ENCODE results near the gene CRELD2. TPM values are rescaled to one million over a fixed set of nuclear protein-coding genes. Genes with fewer than 3 reads are reported as not detected.

The CRELD2 gene
- total RNA-seq, 1 experiment from 2014 or later = 71.8 TPM

- Histone ChIP-seq H3K4me3 (peak overlapping the region; percentile 60; the same call in 1 of the 2 replicates), H3K9me3 (no peaks in the 10 kb centered on the region), H3K27me3 (no peaks in the 10 kb centered on the region), H3K36me3 (no peaks in the 10 kb centered on the region)
- DNase-seq = no peak
Observed at GRCh38 chr22:49933236-49934159, 15.1 kb downstream of the CRELD2 start.

DNA sequence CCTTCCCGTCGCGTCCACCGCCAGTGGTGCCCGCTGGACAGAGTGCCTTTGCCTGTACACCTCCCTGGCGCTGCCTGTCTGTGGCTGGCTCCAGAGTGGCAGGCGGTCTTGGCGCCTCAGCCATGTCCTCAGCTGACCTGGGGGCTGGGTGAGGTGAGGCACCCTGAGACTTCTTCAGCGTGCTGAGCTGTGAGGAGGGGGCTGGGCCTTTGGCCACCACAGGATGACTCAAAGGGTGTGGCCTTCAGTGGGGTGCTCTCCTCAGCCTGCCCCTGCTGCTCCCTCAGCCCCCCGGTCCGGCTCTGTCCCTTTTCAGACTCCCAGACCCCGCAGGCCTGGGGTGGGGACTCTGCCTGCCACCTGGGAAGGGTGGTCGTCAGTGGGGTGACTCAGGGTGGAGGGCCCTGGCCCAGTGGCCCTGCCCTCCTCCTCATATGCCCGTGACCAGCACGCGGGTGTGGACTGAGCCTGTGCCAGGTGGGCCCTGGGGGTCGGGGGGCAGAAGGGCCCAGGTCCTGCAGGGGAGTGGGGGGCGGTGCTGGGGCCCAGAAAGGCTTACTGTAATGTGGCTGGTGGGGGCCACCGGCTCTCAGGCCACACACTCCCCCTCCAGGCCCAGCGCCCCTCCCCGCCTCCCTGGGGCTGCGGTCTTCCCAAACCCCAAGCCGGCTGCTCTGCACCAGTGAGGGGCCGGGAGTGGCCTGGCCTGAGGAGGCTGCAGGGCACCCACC, 15.9 kb downstream of the CRELD2 start:
- Histone ChIP-seq H3K4me3 (peak overlapping the region; percentile 60), H3K9me3 (no peaks in the 10 kb centered on the region), H3K36me3 (no peaks in the 10 kb centered on the region), H3K27me3 (no peaks in the 10 kb centered on the region)
- DNase-seq = peak; percentile 75

GRCh38 chr22:49934891-49935557, 16.6 kb downstream of the CRELD2 start:
- DNase-seq = peak; percentile 81
- Histone ChIP-seq H3K36me3 (no peaks in the 10 kb centered on the region), H3K4me3 (peak overlapping the region; percentile 60), H3K9me3 (no peaks in the 10 kb centered on the region), H3K27me3 (no peaks in the 10 kb centered on the region)

DNA sequence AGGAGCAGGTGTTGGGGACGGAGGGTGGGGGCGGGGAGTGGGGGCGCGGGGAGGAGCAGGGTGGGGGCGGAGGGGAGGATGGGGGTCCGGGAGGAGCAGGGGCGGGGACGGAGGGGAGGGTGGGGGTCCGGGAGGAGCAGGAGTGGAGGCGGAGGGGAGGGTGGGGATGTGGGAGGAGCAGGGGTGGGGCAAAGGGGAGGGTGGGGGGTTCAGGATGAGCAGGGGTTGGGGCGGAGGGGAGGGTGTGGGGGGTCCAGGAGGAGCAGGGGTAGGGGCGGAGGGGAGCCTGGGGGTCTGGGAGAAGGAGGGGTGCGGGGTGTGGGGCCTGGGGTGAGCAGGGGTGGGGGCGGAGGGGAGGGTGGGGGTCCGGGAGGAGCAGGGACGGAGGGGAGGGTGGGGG, 17.1 kb downstream of the CRELD2 start:
- peak; percentile 42 for DNase-seq
- Histone ChIP-seq H3K27me3 (no peaks in the 10 kb centered on the region), H3K9me3 (no peaks in the 10 kb centered on the region), H3K4me3 (no peak overlapping the region), H3K36me3 (no peaks in the 10 kb centered on the region)

GRCh38 chr22:49936018-49936972, 17.9 kb downstream of the CRELD2 start:
- H3K36me3 ChIP-seq = no peaks in the 10 kb centered on the region
- no peaks in the 10 kb centered on the region for H3K9me3 ChIP-seq
- peak overlapping the region; percentile 35 for H3K4me3 ChIP-seq
- no peaks in the 10 kb centered on the region for H3K27me3 ChIP-seq
- DNase-seq = peak; percentile 95

DNA sequence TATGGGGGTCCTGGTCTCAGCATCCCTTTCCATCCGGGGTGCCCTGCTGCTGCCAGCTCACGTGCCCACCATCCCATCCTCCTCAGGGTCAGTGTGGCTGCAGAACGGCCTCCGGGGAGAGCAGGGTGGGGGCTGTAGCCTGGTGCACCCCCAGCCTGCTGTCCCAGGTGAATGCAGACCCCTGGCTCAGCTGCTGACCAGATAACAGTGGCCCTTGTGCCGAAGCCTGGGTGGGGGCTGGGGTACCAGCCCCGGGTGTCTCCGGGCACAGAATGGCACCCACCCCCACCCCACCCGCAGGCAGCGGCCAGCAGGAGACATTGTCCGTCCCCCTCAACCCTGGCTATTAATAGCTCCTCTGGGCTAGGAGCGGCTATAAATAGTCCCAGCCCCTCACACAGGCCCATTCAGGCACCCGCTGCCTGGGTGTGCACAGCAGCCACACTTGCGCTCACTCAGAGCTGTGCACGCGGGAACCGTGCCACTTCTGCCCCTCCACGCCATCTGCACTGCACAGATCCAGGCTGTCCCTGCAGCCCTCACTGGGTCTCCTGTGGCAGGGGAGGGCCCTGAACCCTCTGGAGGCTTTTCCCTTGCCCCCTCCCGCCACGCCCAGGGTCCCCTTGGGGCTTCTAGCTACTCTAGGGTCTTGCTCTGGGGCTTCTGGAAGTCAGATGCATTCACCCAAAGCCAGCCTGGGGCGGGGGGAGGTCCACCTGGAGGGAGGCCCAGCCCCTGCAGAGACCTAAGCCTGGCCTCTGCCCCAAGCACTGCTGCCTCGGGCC, 18.7 kb downstream of the CRELD2 start:
- no peaks in the 10 kb centered on the region for H3K36me3 ChIP-seq
- no peaks in the 10 kb centered on the region for H3K27me3 ChIP-seq
- no peak overlapping the region for H3K4me3 ChIP-seq
- H3K9me3 ChIP-seq = no peaks in the 10 kb centered on the region
- DNase-seq = no peak

DNA sequence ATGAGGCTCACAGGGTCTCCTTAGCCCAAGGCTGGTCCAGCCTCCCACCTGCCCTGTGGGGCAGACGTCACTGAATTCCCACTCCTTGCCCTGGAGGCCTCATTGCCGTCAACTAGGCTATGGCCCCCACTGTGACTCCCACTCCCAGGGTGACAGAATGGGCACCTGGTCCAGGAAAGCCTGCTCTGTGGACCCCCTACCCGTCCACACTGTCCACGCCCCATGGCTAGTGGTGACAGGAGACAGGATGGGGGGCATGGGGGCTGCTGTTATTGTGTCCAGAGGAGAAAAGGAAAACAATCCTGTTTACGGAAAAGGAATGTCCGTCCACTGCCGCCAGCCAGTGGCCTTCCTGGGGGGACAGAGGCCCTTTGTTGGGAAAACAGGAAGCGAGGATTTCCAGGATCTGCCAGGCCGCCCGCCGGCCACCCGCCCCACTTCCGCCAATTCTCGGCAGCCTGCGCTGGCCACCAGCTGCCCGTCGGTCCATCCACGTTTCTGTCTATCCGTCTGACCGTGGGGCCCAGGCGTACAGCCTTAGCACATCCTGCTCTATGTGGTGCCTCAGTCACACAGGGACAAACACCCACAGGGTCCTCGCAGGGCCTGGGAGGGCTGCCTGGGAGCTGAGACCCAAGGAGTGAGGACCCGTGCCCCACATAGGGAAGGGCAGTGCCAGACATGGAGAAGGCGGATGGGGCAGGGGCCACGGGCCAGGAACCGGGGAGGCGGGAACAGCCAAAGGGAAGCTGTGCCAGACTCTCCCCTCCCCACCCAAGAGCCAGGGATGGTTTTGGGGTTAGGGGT, 19.5 kb downstream of the CRELD2 start:
- Histone ChIP-seq H3K36me3 (no peaks in the 10 kb centered on the region), H3K27me3 (no peaks in the 10 kb centered on the region), H3K4me3 (no peak overlapping the region), H3K9me3 (no peaks in the 10 kb centered on the region)
- DNase-seq = no peak

- Histone ChIP-seq H3K4me3 (no peak overlapping the region), H3K9me3 (no peaks in the 10 kb centered on the region), H3K27me3 (no peaks in the 10 kb centered on the region), H3K36me3 (no peaks in the 10 kb centered on the region)
- no peak for DNase-seq
Observed at GRCh38 chr22:49938565-49939136, 20.2 kb downstream of the CRELD2 start.

DNA sequence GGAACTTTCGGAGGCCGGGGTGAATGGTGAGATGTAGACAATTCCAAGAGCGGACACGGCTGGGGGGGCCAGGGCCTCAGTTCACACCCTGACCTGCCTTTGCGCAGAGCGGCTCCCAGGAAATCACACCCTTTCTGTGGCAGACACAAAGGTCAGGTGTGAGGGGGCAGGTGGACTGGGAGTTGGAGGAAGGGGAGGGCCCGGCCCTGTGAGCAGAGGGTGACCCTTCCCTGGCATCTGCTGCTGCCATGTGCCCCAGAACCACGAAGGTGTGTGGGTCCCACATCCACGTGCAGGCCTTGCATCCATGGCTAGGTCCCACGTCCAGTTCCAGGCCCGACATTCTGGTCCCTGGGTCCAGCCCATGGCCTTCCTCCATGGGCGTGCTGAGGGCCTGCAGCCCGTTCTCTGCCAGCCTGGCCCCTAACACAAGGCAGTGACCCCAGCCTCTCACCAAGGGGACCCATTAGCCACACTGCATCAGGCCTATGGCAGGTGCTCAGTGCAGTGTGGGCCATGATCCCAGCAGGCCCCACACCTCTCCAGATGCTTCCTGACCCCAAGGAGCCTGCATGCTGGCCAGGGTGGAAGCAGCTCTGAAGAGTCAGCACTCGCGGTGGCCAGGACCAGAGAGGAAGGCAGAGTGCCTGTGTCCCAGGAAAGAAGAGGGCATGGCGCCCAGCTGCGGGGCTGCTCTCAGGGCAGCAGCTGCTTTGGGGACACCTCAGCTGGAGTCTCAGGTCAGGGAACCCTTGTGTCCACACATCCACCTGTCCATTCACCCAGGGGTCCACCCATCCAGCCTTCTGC, 23.3 kb downstream of the CRELD2 start:
- Histone ChIP-seq H3K4me3 (no peak overlapping the region), H3K36me3 (no peaks in the 10 kb centered on the region), H3K9me3 (no peaks in the 10 kb centered on the region), H3K27me3 (no peaks in the 10 kb centered on the region)
- no peak for DNase-seq

DNA sequence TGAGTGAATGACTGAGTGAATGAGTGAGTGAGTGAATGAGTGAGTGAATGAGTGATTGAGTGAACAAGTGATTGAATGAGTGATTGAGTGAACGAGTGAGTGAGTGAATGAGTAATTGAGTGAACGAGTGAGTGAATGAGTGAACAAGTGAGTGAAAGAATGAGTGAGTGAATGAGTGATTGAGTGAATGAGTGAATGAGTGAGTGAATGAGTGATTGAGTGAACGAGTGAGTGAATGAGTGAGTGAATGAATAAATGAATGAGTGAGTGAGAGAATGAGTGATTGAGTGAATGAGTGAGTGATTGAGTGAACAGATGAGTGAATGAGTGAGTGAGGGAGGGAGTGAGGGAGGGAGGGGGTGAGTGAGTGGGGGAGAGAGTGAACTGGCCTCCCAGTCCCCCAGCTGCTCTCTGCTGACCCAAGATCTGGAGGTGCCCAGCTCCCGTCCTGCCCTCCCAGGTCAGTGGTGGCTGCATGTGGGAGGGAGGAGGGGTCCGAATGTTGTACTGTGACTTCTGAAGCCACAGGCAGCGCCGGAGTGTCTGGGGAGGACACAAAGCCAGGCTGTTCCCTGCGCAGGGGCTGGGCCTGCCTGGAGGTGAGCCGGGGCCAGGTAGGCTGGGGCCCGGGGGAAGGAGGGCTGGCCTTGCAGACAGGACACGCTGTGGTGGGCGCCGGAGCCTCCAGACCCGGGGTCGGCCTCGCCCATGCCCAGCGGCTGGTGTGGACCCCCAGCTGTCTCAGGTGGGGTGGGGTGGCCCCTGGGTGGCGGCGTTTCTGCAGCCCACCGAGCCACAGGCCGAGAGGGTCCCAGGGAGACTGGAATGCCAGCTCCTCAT, 24.4 kb downstream of the CRELD2 start:
- H3K9me3 ChIP-seq = no peaks in the 10 kb centered on the region
- no peak overlapping the region; the same call in 1 of the 2 replicates for H3K4me3 ChIP-seq
- no peak for DNase-seq
- no peaks in the 10 kb centered on the region for H3K27me3 ChIP-seq
- H3K36me3 ChIP-seq = no peaks in the 10 kb centered on the region

- DNase-seq = no peak
- Histone ChIP-seq H3K36me3 (no peaks in the 10 kb centered on the region), H3K9me3 (no peaks in the 10 kb centered on the region), H3K4me3 (peak overlapping the region; percentile 70), H3K27me3 (no peaks in the 10 kb centered on the region)
Observed at GRCh38 chr22:49943405-49943765, 25.0 kb downstream of the CRELD2 start.

GRCh38 chr22:49943771-49944398, 25.5 kb downstream of the CRELD2 start:
- no peaks in the 10 kb centered on the region for H3K9me3 ChIP-seq
- no peak for DNase-seq
- H3K36me3 ChIP-seq = no peaks in the 10 kb centered on the region
- H3K27me3 ChIP-seq = no peaks in the 10 kb centered on the region
- peak overlapping the region; percentile 70 for H3K4me3 ChIP-seq
